GM04504 (cell line): ENCODE results near the gene PI4K2A.
A peak's percentile ranks its signal among the peaks of the same experiment; 100 is the strongest.
"Not testable (repeated sequence)": the region's sequence is repeated elsewhere in the genome, so short reads cannot be mapped to it uniquely, and the experiment has no call there.

Experiments used
- DNase-seq: peaks from one replicate; pipeline ENCODE4 v3.0.0-alpha.2; 2012; ENCODE audit warnings: low read depth

The PI4K2A gene

DNA sequence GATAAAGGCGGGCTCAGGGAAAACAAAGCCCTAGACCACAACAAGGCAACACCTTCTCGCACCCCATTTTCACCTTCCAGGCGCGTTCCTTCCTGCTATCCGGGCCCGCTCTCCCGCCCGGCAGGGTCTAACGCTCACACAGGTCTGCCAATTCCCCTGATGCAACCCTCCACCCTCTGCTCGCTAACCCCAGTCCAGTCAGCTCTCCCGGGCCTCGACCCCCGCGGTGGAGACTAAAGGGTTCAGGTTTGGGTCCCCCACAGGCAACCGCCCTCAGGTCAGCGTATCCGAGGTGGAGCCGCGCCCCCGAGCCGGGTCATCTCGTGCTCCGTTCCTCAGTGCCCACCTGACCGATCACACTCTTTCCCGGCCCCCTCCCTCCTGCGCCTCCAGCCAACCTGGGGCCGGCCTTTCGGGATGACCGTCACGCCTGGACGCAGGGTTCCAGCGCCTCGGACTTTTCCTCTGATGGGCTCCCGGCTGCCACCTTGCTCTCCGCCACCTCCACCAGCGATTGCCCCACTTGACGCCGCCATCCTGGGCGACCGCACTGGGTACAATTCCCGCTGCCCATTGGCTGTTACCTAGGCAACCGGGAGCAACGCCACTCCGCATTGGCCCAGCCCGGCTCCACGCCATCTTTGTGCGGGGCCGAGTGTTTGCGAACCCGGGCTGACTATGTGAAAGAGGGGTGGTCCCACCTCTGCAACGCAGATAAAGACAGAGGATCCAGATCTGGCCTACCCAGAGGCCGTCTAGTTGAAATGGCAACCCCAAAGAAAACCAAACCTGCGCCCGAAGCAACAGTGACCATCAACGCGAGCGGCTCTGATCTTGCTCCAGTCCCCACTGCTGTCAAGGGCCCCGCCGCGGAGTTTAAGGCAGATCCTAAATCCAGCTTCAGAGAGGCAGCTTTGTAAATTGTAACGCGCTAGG is 7.3 kb upstream of the PI4K2A start, which contains the start of gene MORN4:
Gene MORN4 (minus strand): TSS at position 552 of the 936 bp plus-strand sequence. CDS start 13,847 bp downstream, outside the sequence.
- DNase-seq = peak; percentile 82

GRCh38 chr10:97633921-97634320 is 6.5 kb upstream of the PI4K2A start:
- DNase-seq = no peak

GRCh38 chr10:97635577-97635976 is 4.9 kb upstream of the PI4K2A start:
- no peak for DNase-seq

- not testable (repeated sequence) for DNase-seq
Measured at GRCh38 chr10:97639090-97639489, 1.4 kb upstream of the PI4K2A start.

DNA sequence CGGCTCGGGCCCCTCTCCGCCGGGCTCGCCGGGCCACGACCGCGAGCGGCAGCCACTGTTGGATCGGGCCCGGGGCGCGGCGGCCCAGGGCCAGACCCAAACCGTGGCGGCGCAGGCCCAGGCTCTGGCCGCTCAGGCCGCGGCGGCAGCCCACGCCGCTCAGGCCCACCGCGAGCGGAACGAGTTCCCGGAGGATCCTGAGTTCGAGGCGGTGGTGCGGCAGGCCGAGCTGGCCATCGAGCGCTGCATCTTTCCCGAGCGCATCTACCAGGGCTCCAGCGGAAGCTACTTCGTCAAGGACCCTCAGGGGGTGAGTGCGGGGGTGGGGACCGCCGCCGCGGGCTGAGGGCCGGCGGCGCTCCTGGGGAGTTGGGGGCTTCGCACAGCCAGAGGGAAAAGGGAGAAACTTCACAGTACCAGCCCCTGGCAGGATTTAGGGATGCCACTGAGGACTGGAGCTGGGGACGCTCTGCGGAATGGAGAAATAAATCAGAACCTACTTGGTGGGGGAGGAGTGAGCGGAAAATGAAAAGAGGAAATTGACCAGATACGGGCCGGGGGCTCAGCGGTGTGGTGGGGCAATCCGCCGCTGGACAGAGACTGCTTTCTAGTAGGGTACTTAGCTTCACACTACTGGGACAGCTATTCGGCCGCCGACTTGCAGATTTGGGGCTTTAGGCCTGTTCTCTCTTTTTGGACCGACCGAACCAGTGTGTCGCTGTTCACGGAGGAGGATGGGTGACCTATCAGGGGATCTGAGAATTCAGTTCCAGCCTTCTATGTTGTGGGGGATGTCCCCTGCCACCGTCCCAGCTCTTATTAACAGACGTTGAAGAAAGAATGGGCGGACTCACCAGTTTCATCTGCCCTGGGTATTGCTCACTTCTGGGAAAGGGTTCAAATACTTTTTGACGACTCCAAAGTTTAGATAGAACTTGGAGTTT is 669 bp downstream of the PI4K2A start:
- peak; percentile 44 for DNase-seq

GRCh38 chr10:97642471-97643159 is 2.1 kb downstream of the PI4K2A start:
- not testable (repeated sequence) for DNase-seq

- no peak for DNase-seq
Measured at GRCh38 chr10:97643441-97643985, 3.0 kb downstream of the PI4K2A start.

GRCh38 chr10:97644936-97645335 is 4.5 kb downstream of the PI4K2A start:
- no peak for DNase-seq

DNA sequence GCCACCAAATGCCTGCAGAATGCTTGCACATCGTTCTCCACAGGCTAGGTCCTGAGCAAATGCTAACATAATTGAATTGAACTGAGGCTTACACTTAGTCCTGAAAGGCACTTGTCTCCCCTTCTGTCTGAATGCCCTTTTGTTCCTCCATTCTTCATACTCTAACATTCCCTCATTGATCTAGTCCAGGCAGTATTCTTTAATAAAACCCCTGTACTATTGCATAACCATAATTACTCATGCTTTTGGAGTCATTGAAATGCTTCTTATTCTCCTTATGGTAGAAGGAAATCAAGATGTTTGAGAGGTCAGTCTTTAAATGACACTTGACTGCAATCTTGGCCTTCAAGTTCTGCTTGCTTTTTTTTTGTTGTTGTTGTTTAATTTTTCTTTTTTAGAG is 7.1 kb downstream of the PI4K2A start:
- DNase-seq = no peak

- DNase-seq = peak; percentile 85
Measured at GRCh38 chr10:97648562-97649404, 8.3 kb downstream of the PI4K2A start.

- not testable (repeated sequence) for DNase-seq
Measured at GRCh38 chr10:97649405-97649750, 8.9 kb downstream of the PI4K2A start.

DNA sequence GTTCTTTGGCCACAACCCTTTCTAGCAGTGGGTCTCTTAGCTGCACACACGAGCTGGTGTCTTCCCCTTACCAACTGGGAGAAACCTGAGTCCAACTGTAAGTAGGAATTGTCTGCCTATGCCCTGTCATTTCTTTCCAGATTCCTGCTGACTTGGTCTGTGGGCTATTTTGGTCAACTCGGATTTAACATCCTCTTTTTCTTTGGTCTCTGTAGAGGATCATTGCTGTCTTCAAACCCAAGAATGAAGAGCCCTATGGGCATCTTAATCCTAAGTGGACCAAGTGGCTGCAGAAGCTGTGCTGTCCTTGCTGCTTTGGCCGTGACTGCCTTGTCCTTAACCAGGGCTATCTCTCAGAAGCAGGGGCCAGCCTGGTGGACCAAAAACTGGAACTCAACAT is 10.3 kb downstream of the PI4K2A start:
- no peak for DNase-seq

DNA sequence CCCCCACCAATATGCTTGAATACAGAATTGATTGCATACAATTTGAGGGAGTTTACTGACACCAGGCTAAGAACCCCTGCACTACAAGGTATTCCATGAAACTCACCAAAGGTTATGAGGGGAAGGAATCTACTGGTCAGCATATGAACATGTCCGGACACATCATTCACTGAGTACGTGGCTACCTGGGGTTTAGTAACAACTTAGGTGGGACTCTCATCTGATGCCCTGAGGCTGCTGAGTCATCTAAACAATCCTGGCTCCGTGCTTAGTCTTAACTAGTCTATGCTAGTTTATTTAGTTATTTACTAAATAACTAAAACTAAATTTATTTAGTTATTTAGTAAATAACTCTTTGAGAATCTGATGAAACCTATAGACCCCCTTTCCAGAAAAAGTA is 11.3 kb downstream of the PI4K2A start:
- DNase-seq = no peak

DNA sequence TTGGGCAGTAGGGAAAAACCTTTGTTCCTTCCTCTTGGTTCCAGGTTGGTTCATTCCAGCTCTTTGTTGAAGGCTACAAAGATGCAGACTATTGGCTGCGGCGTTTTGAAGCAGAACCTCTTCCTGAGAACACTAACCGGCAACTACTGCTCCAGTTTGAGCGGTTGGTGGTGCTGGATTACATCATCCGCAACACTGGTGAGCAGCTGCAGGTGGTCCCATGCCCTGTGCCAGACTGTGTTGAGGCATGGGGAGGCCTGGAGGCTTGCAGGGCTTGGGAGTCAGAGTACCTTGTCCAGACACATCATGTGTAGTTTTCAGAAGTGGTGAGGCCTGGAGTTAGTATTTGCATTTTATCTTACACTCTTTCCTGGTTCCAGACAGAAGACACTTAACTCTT is 16.3 kb downstream of the PI4K2A start:
- no peak for DNase-seq

DNA sequence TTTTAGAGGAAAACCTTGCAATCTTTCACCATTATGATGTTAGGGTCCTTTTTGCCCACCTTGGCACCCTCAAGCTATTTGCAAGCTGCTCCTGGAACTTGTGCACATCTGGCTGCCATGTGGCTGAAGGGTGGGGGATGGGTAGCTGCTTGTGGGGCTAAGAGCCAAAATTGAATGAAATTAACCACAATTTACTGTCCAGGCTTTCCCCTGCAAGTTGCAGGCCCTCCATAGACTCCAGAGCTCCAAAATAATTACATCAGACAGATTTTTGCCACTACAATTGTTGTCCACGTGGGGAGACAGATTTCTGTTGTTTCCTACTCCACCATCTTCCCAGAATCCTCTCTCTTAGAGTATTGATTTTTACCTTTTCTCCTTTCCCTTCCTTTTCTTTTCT is 19.1 kb downstream of the PI4K2A start:
- DNase-seq = peak; percentile 37

DNA sequence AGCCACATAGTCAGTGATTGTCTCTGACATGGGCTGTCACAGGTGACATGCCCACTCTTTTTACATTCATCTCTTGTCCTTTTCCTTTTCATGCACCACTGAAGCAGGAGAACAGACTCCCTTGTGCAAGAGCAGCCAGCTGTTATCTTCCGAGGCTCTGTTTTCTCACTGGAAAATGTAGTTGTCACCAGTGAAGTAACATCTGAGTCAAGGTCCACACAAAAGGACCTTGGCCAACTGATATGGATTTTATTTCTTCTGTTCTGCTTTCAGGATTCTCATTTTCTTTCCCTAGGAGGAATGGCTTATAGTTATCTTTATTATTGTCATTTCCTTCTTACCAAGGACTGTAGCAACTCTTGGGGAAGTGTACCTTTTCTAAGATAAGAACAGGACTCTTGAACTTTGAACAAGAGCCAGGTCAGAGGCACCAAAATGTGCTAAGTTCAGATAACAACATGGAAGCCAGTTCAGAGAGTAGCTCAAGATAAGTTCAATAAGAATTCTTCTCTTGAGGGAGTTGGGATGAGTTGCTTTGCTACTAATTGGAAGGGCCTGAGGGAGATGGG is 23.9 kb downstream of the PI4K2A start:
- no peak for DNase-seq

GRCh38 chr10:97666992-97667391 is 26.5 kb downstream of the PI4K2A start:
- no peak for DNase-seq

DNA sequence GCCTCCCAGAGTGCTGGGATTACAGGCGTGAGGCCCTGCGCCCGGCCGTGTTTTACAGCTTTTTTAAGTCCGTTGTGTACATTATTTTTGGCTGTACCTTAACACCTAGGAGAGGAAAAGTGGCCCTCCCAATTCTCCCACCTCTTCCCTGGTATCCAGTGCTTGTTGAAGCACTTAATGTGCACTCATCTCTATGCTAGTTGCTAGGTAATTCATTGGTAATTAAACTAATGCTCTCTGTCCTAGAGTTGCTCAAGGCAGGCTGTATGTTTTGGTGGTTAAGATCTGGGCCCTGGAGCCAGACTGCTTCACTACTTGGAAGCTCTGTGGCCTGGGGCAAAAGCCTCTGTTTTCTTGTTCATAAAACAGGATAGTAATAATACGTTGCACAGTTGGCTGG is 27.0 kb downstream of the PI4K2A start:
- DNase-seq = no peak

DNA sequence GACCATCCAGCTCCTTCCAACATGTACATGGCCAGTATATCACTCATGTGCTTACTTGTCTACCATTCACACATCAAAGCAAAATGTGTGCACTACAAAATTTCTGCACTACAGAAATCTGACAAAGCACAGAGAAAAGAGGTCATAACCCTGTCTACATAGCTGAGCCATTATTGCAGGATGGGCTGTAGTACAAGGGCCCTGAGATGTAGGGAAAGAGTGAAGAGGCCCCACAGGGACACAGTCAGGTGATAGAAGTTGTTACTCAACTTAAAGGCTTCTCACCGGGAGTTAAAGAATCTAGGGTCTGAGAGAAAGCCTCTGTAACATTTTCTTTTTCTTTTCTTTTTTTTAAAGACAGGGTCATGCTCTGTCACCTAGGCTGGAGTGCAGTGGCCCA is 29.1 kb downstream of the PI4K2A start:
- no peak for DNase-seq

- DNase-seq = no peak
Measured at GRCh38 chr10:97673736-97674525, 33.5 kb downstream of the PI4K2A start.
